H9 (cell line): ENCODE data around the gene SLC30A7. TPM values are rescaled to one million over a fixed set of nuclear protein-coding genes. Genes with fewer than 3 reads are reported as not detected.

ENCODE experiments used
- DNase-seq: peaks from one replicate; pipeline ENCODE4 v3.0.0-alpha.2; 2017
- H2AFZ ChIP-seq: one replicate; pipeline ENCODE4 v1.6.1; 2013; ENCODE audit warnings: mild to moderate bottlenecking, low read length, control low read depth, moderate library complexity
- H2AK5ac ChIP-seq: 2 replicates; pipeline ENCODE4 v1.6.1; 2013; ENCODE audit warnings: low read length, control low read depth, mixed read lengths; ENCODE audit not compliant: insufficient read length
- H2BK120ac ChIP-seq: one replicate; pipeline ENCODE4 v1.6.1; 2013; ENCODE audit warnings: low read depth, mild to moderate bottlenecking, low read length, control low read depth, inconsistent platforms; ENCODE audit not compliant: poor library complexity, severe bottlenecking
- H2BK12ac ChIP-seq: 2 replicates; pipeline ENCODE4 v1.6.1; 2013; ENCODE audit warnings: low read length, control low read depth, mixed read lengths, low read depth; ENCODE audit not compliant: insufficient read length
- H2BK15ac ChIP-seq: 2 replicates; pipeline ENCODE4 v1.6.1; 2013; ENCODE audit warnings: low read depth, low read length, control low read depth
- H2BK20ac ChIP-seq: one replicate; pipeline ENCODE4 v1.6.1; 2013; ENCODE audit warnings: low read depth, mild to moderate bottlenecking, low read length, control low read depth, inconsistent platforms; ENCODE audit not compliant: poor library complexity, severe bottlenecking
- H2BK5ac ChIP-seq: 2 replicates; pipeline ENCODE4 v1.6.1; 2013; ENCODE audit warnings: low read length, control low read depth, mixed read lengths; ENCODE audit not compliant: insufficient read length
- H3K14ac ChIP-seq: 2 replicates; pipeline ENCODE4 v1.6.1; 2013; ENCODE audit warnings: low read length, control low read depth; ENCODE audit not compliant: insufficient read depth
- H3K18ac ChIP-seq: 2 replicates; pipeline ENCODE4 v1.6.1; 2013; ENCODE audit warnings: low read depth, mild to moderate bottlenecking, mixed read lengths, low read length, control low read depth; ENCODE audit not compliant: insufficient read length
- H3K23ac ChIP-seq: 2 replicates; pipeline ENCODE4 v1.6.1; 2013; ENCODE audit warnings: low read length, control low read depth, mixed read lengths, low read depth; ENCODE audit not compliant: insufficient read length
- H3K23me2 ChIP-seq: 2 replicates; pipeline ENCODE4 v1.6.1; 2013; ENCODE audit warnings: low read depth, mild to moderate bottlenecking, mixed read lengths, low read length, control low read depth; ENCODE audit not compliant: insufficient read length, poor library complexity, severe bottlenecking
- H3K27ac ChIP-seq: 2 replicates; pipeline ENCODE4 v1.5.1; 2013; ENCODE audit warnings: low read length, control low read depth, mixed read lengths, low read depth; ENCODE audit not compliant: insufficient read length
- H3K27me3 ChIP-seq: 2 replicates; pipeline ENCODE4 v1.6.1; 2013; ENCODE audit warnings: low read length, control low read depth, inconsistent platforms; ENCODE audit not compliant: insufficient read depth
- H3K4ac ChIP-seq: 2 replicates; pipeline ENCODE4 v1.6.1; 2013; ENCODE audit warnings: low read depth, mild to moderate bottlenecking, control low read depth, inconsistent platforms, low read length, moderate library complexity
- H3K4me1 ChIP-seq: 2 replicates; pipeline ENCODE4 v1.6.1; 2013; ENCODE audit warnings: low read length, control low read depth, inconsistent platforms; ENCODE audit not compliant: insufficient read depth
- H3K4me2 ChIP-seq: 2 replicates; pipeline ENCODE4 v1.6.1; 2013; ENCODE audit warnings: low read length, control low read depth, mixed read lengths; ENCODE audit not compliant: insufficient read length, insufficient read depth
- H3K56ac ChIP-seq: 2 replicates; pipeline ENCODE4 v1.6.1; 2013; ENCODE audit warnings: low read depth, mild to moderate bottlenecking, mixed read lengths, low read length, control low read depth; ENCODE audit not compliant: insufficient read length
- H3K79me1 ChIP-seq: 2 replicates; pipeline ENCODE4 v1.6.1; 2013; ENCODE audit warnings: low read depth, mild to moderate bottlenecking, moderate library complexity, low read length, control low read depth, inconsistent platforms; ENCODE audit not compliant: insufficient read depth, poor library complexity, severe bottlenecking
- H3K79me2 ChIP-seq: 2 replicates; pipeline ENCODE4 v1.6.1; 2013; ENCODE audit warnings: low read length, control low read depth, inconsistent platforms; ENCODE audit not compliant: insufficient read depth
- H3K9ac ChIP-seq: 2 replicates; pipeline ENCODE4 v1.6.1; 2013; ENCODE audit warnings: low read length, control low read depth, mixed read lengths; ENCODE audit not compliant: insufficient read length; ENCODE audit errors: extremely low read depth
- H3K9me3 ChIP-seq: one replicate; pipeline ENCODE4 v1.6.1; 2013; ENCODE audit warnings: low read depth, low read length, inconsistent platforms; ENCODE audit not compliant: control insufficient read depth
- H3T11ph ChIP-seq: one replicate; pipeline ENCODE4 v1.6.1; 2013; ENCODE audit warnings: mild to moderate bottlenecking, low read length, control low read depth, inconsistent platforms
- H4K20me1 ChIP-seq: one replicate; pipeline ENCODE4 v1.6.1; 2013; ENCODE audit not compliant: control insufficient read depth, insufficient read length, insufficient read depth
- H4K5ac ChIP-seq: 2 replicates; pipeline ENCODE4 v1.6.1; 2013; ENCODE audit warnings: low read depth, mild to moderate bottlenecking, mixed read lengths, low read length, control low read depth; ENCODE audit not compliant: insufficient read length
- H4K8ac ChIP-seq: replicated peaks from 2 replicates; pipeline ENCODE4 v1.6.1; 2013; ENCODE audit warnings: low read length, control low read depth, mixed read lengths, low read depth; ENCODE audit not compliant: insufficient read length
- H4K91ac ChIP-seq: 2 replicates; pipeline ENCODE4 v1.6.1; 2013; ENCODE audit warnings: low read depth, mild to moderate bottlenecking, moderate library complexity, mixed read lengths, low read length, control low read depth; ENCODE audit not compliant: insufficient read length
- H3K27ac Mint-ChIP-seq, 3 experiments: 2 replicates in 2 of 3; 3 replicates in 1 of 3; pipeline ENCODE4 v1.8.0; 2020 to 2021; ENCODE audit warnings: mixed read lengths in 3 of 3, mild to moderate bottlenecking in 1 of 3, moderate library complexity in 1 of 3
- H3K27me3 Mint-ChIP-seq: 2 replicates; pipeline ENCODE4 v1.8.0; 2021; ENCODE audit warnings: low read depth, mild to moderate bottlenecking, moderate library complexity, mixed read lengths
- H3K36me3 Mint-ChIP-seq, 3 experiments: 2 replicates in 2 of 3; 3 replicates in 1 of 3; pipeline ENCODE4 v1.8.0; 2020 to 2021; ENCODE audit warnings: low read depth in 3 of 3, mixed read lengths in 3 of 3; ENCODE audit not compliant: insufficient read depth in 1 of 3
- H3K4me1 Mint-ChIP-seq, 2 experiments: 2 replicates each; pipeline ENCODE4 v1.8.0; 2020; ENCODE audit warnings: mixed read lengths in 2 of 2
- H3K4me3 Mint-ChIP-seq, 2 experiments: 2 replicates in 1 of 2; 3 replicates in 1 of 2; pipeline ENCODE4 v1.8.0; 2020 to 2021; ENCODE audit warnings: mild to moderate bottlenecking in 2 of 2, mixed read lengths in 2 of 2, moderate library complexity in 1 of 2
- H3K9me3 Mint-ChIP-seq, 2 experiments: 2 replicates in 1 of 2; 3 replicates in 1 of 2; pipeline ENCODE4 v1.8.0; 2020; ENCODE audit warnings: mild to moderate bottlenecking in 2 of 2, mixed read lengths in 2 of 2, moderate library complexity in 1 of 2
- CTCF ChIP-seq: fragments of 200-600 bp; sonication (generic); conservative IDR thresholded peaks from 3 replicates; pipeline ENCODE4 v1.8.0; 2021; ENCODE audit warnings: antibody characterized with exemption, mild to moderate bottlenecking
- WGBS: extraction: QIAGEN DNeasy Blood & Tissue Kit; methylation state at CpG from one replicate; pipeline ENCODE4 v1.1.7; 2013; ENCODE audit warnings: missing lambda C conversion rate, low lambda C conversion rate, mixed read lengths; ENCODE audit not compliant: insufficient read length; ENCODE audit errors: extremely low coverage; 5-methylcytosine and 5-hydroxymethylcytosine counted together
- total RNA-seq: library from RNA; stranded (reverse); gene quantifications from 2 replicates; pipeline ENCODE4 v1.2.1, GENCODE V29; 2021

The SLC30A7 gene
- total RNA-seq, 1 experiment from 2014 or later: 25.6 TPM

GRCh38 chr1:101004670-101005069 lies 108.8 kb downstream of the SLC30A7 start:
- Histone ChIP-seq H2AK5ac (no peak overlapping the region), H3K56ac (no peak overlapping the region), H3K4ac (no peak overlapping the region), H3K79me2 (no peaks in the 10 kb centered on the region; the same call in 1 of the 2 replicates), H3K9ac (no peak overlapping the region), H3K23me2 (no peaks in the 10 kb centered on the region), H2BK5ac (no peak overlapping the region), H3K4me2 (no peak overlapping the region), H3K18ac (no peak overlapping the region), H2AFZ (no peak overlapping the region), H3T11ph (no peak overlapping the region), H4K20me1 (no peaks in the 10 kb centered on the region), H2BK20ac (no peak overlapping the region), H4K5ac (no peak overlapping the region), H3K27me3 (no peaks in the 10 kb centered on the region), H3K4me1 (no peaks in the 10 kb centered on the region), H2BK12ac (no peak overlapping the region), H4K91ac (no peak overlapping the region), H3K14ac (no peak overlapping the region), H3K27ac (no peak overlapping the region), H2BK15ac (no peak overlapping the region), H4K8ac (no peak overlapping the region), H3K9me3 (no peaks in the 10 kb centered on the region), H3K79me1 (no peaks in the 10 kb centered on the region), H3K23ac (no peak overlapping the region), H2BK120ac (no peak overlapping the region)
- Mint-ChIP-seq H3K9me3 (no peaks in the 10 kb centered on the region), H3K27ac (no peak overlapping the region), H3K36me3 (peaks cover 3 to 14% (median 14%) of the 10 kb centered on the region in 3 experiments; a peak in 4 of 7 replicates), H3K4me1 (peaks cover 8 to 13% of the 10 kb centered on the region in 2 experiments; a peak in 3 of 4 replicates), H3K4me3 (no peak overlapping the region), H3K27me3 (no peaks in the 10 kb centered on the region)
- TF ChIP-seq CTCF: no peak
- no CpG with 5 or more reads among the region's 3 CpGs for WGBS
- no peak for DNase-seq
